ENCODE measurements around the gene ARHGAP28. TPM values are rescaled to one million over a fixed set of nuclear protein-coding genes. Genes with fewer than 3 reads are reported as not detected.
A peak's percentile ranks its signal among the peaks of the same experiment; 100 is the strongest.

The ARHGAP28 gene
- total RNA-seq, 1 donor from 2014 or later = 1.5 TPM

- no peak for DNase-seq
- no peak for TF ChIP-seq CTCF (IDR thresholded peaks at IDR 0.05; ENCODE audit: borderline replicate concordance)
- intact Hi-C loops (cut with micrococcal nuclease) = no loop called here
Measured at GRCh38 chr18:6781142-6781714, 51.7 kb downstream of the ARHGAP28 start.

GRCh38 chr18:6781796-6782195, 52.3 kb downstream of the ARHGAP28 start:
- TF ChIP-seq CTCF (IDR thresholded peaks at IDR 0.05; ENCODE audit: borderline replicate concordance) = no peak
- H3K27ac ChIP-seq (replicated peaks) = peak overlapping the region; percentile 57
- H3K27me3 ChIP-seq (ENCODE audit: low read depth) = no peaks in the 10 kb centered on the region
- no peaks in the 10 kb centered on the region for H3K9me3 ChIP-seq (replicated peaks)
- DNase-seq = no peak
- peaks cover 15% of the 10 kb centered on the region for H3K4me1 ChIP-seq
- H3K36me3 ChIP-seq = no peaks in the 10 kb centered on the region
- intact Hi-C loops (cut with micrococcal nuclease) = no loop called here
- H3K4me3 ChIP-seq = no peak overlapping the region

More at GRCh38 chr18:6781142-6781714, 51.7 kb downstream of the ARHGAP28 start:
- Histone ChIP-seq H3K27ac (replicated peaks) (peak overlapping the region; percentile 57), H3K4me3 (no peak overlapping the region), H3K36me3 (no peaks in the 10 kb centered on the region), H3K4me1 (peaks cover 15% of the 10 kb centered on the region), H3K27me3 (ENCODE audit: low read depth) (no peaks in the 10 kb centered on the region), H3K9me3 (replicated peaks) (no peaks in the 10 kb centered on the region)

DNA sequence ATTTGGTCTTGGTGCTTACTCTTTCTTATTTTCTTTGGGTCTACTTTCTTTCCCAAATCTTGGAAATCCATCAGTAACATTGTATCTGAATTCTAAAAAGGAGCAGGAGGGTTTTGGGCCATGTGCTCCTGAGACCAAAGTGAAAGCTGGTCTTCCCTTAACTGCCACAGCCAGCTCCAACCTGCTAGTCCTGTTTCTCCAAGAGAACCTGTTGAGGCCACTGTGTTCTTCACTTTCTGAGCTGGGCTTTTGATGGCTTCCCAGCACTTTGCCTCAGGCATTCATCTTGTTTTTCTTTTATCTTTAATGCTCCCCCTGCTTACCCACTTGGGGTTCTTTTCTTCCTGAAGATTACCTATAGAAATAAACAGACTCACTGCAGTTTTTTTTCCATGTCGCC, 53.3 kb downstream of the ARHGAP28 start:
- no peaks in the 10 kb centered on the region for H3K27me3 ChIP-seq (ENCODE audit: low read depth)
- DNase-seq = no peak
- H3K4me3 ChIP-seq = no peak overlapping the region
- TF ChIP-seq CTCF (IDR thresholded peaks at IDR 0.05; ENCODE audit: borderline replicate concordance) = no peak
- intact Hi-C loops (cut with micrococcal nuclease) = no loop called here
- H3K4me1 ChIP-seq = peaks cover 15% of the 10 kb centered on the region
- H3K27ac ChIP-seq (replicated peaks) = no peak overlapping the region
- H3K36me3 ChIP-seq = no peaks in the 10 kb centered on the region
- H3K9me3 ChIP-seq (replicated peaks) = no peaks in the 10 kb centered on the region

GRCh38 chr18:6784046-6784445, 54.5 kb downstream of the ARHGAP28 start:
- no peaks in the 10 kb centered on the region for H3K27me3 ChIP-seq (ENCODE audit: low read depth)
- peaks cover 15% of the 10 kb centered on the region for H3K4me1 ChIP-seq
- H3K4me3 ChIP-seq = no peak overlapping the region
- no peak overlapping the region for H3K27ac ChIP-seq (replicated peaks)
- H3K36me3 ChIP-seq = no peaks in the 10 kb centered on the region
- intact Hi-C loops (cut with micrococcal nuclease) = no loop called here
- no peaks in the 10 kb centered on the region for H3K9me3 ChIP-seq (replicated peaks)
- DNase-seq = no peak
- no peak for TF ChIP-seq CTCF (IDR thresholded peaks at IDR 0.05; ENCODE audit: borderline replicate concordance)

GRCh38 chr18:6785001-6785400, 55.5 kb downstream of the ARHGAP28 start:
- intact Hi-C loops (cut with micrococcal nuclease) = no loop called here
- Histone ChIP-seq H3K4me1 (peaks cover 15% of the 10 kb centered on the region), H3K9me3 (replicated peaks) (no peaks in the 10 kb centered on the region), H3K27me3 (ENCODE audit: low read depth) (no peaks in the 10 kb centered on the region), H3K36me3 (no peaks in the 10 kb centered on the region), H3K4me3 (no peak overlapping the region), H3K27ac (replicated peaks) (no peak overlapping the region)
- TF ChIP-seq CTCF (IDR thresholded peaks at IDR 0.05; ENCODE audit: borderline replicate concordance) = no peak
- DNase-seq = no peak
